Measurements from ENCODE around the gene KCNT2.

DNA sequence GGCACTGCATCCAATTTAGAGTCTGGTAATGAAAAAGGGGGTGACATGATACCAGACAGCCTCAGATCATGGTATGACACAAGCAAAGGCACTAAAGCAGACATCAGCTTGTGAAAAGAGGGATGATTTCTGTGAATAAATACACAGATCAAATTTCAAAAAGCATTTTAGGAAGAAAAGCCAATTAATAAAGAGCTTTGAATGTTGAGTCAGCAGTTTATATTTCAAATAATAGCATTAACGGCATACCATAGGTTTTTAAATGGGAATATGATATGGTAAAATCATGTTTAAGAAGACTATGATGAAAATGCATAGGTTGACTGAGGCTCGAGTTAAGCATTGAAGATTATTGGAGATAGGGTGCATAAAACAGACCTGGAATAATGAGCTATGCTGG is 13.5 kb downstream of the KCNT2 start:
- TF ChIP-seq, protein P1, sequence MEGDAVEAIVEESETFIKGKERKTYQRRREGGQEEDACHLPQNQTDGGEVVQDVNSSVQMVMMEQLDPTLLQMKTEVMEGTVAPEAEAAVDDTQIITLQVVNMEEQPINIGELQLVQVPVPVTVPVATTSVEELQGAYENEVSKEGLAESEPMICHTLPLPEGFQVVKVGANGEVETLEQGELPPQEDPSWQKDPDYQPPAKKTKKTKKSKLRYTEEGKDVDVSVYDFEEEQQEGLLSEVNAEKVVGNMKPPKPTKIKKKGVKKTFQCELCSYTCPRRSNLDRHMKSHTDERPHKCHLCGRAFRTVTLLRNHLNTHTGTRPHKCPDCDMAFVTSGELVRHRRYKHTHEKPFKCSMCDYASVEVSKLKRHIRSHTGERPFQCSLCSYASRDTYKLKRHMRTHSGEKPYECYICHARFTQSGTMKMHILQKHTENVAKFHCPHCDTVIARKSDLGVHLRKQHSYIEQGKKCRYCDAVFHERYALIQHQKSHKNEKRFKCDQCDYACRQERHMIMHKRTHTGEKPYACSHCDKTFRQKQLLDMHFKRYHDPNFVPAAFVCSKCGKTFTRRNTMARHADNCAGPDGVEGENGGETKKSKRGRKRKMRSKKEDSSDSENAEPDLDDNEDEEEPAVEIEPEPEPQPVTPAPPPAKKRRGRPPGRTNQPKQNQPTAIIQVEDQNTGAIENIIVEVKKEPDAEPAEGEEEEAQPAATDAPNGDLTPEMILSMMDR (IDR thresholded peaks at IDR 0.05; ENCODE audit: low read depth, low read length, missing input control), result no peak
- TF ChIP-seq SP1 (IDR thresholded peaks at IDR 0.05) (no peak), YY1 (IDR thresholded peaks at IDR 0.05) (no peak), RAD21 (IDR thresholded peaks at IDR 0.05) (no peak), EGR1 (IDR thresholded peaks at IDR 0.05; ENCODE audit: low read depth in 2 of 2) (no peak), FOXA2 (IDR thresholded peaks at IDR 0.05) (no peak), TAF1 (conservative IDR thresholded peaks at IDR 0.05) (no peak)
- TF ChIP-seq, protein P2, sequence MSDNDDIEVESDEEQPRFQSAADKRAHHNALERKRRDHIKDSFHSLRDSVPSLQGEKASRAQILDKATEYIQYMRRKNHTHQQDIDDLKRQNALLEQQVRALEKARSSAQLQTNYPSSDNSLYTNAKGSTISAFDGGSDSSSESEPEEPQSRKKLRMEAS (IDR thresholded peaks at IDR 0.05), result no peak
- TF ChIP-seq, protein P3, sequence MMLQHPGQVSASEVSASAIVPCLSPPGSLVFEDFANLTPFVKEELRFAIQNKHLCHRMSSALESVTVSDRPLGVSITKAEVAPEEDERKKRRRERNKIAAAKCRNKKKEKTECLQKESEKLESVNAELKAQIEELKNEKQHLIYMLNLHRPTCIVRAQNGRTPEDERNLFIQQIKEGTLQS (IDR thresholded peaks at IDR 0.05), result no peak

Data from liver (tissue), 3 donors.